Stimulated activated CD4-positive, alpha-beta T cell treated with anti-CD3 and anti-CD28 coated beads, Interleukin-4, amount 100 ng/mL, for 1 hour (primary cell): ENCODE measurements around the gene BTBD9.
"Not testable (repeated sequence)": the region's sequence is repeated elsewhere in the genome, so short reads cannot be mapped to it uniquely, and the experiment has no call there.

ENCODE experiments used
- DNase-seq: peaks from one replicate; pipeline ENCODE4 v3.0.0-alpha.2; 2020

Gene BTBD9

GRCh38 chr6:38370653-38371601, 268.8 kb downstream of the BTBD9 start:
- no peak for DNase-seq

- no peak for DNase-seq
These were observed 272.5 kb downstream of the BTBD9 start for GRCh38 chr6:38367231-38367630.

GRCh38 chr6:38366234-38366633, 273.5 kb downstream of the BTBD9 start:
- no peak for DNase-seq

GRCh38 chr6:38364775-38365174, 275.0 kb downstream of the BTBD9 start:
- no peak for DNase-seq

GRCh38 chr6:38364127-38364526, 275.6 kb downstream of the BTBD9 start:
- DNase-seq: no peak

GRCh38 chr6:38355519-38355918, 284.2 kb downstream of the BTBD9 start:
- DNase-seq: no peak

GRCh38 chr6:38354905-38355304, 284.8 kb downstream of the BTBD9 start:
- DNase-seq: no peak

GRCh38 chr6:38354037-38354381, 285.7 kb downstream of the BTBD9 start:
- no peak for DNase-seq

GRCh38 chr6:38353310-38354036, 286.3 kb downstream of the BTBD9 start:
- no peak for DNase-seq

- no peak for DNase-seq
These were observed 287.1 kb downstream of the BTBD9 start for GRCh38 chr6:38352636-38353035.

- DNase-seq: no peak
These were observed 288.8 kb downstream of the BTBD9 start for GRCh38 chr6:38350942-38351341.

- no peak for DNase-seq
These were observed 289.5 kb downstream of the BTBD9 start for GRCh38 chr6:38350220-38350619.

- no peak for DNase-seq
These were observed 289.9 kb downstream of the BTBD9 start for GRCh38 chr6:38349795-38350194.

GRCh38 chr6:38349221-38349620, 290.5 kb downstream of the BTBD9 start:
- no peak for DNase-seq

GRCh38 chr6:38348371-38348770, 291.4 kb downstream of the BTBD9 start:
- DNase-seq: no peak

- not testable (repeated sequence) for DNase-seq
These were observed 291.9 kb downstream of the BTBD9 start for GRCh38 chr6:38347829-38348228.

- DNase-seq: no peak
These were observed 293.2 kb downstream of the BTBD9 start for GRCh38 chr6:38346291-38347079.

GRCh38 chr6:38345586-38345985, 294.1 kb downstream of the BTBD9 start:
- no peak for DNase-seq

- no peak for DNase-seq
These were observed 298.2 kb downstream of the BTBD9 start for GRCh38 chr6:38341496-38341895.

- no peak for DNase-seq
These were observed 299.8 kb downstream of the BTBD9 start for GRCh38 chr6:38339914-38340313.

GRCh38 chr6:38337819-38338465, 301.8 kb downstream of the BTBD9 start:
- DNase-seq: no peak

- no peak for DNase-seq
These were observed 302.8 kb downstream of the BTBD9 start for GRCh38 chr6:38336922-38337321.

GRCh38 chr6:38326837-38327236, 312.9 kb downstream of the BTBD9 start:
- no peak for DNase-seq
